ENCODE results near the gene FIGLA. TPM values are rescaled to one million over a fixed set of nuclear protein-coding genes. Genes with fewer than 3 reads are reported as not detected.

Gene FIGLA
- polyA plus RNA-seq, 1 of the 3 experiments (the other 2 are of a cell fraction) = not detected

- TF ChIP-seq POLR2AphosphoS5 (IDR thresholded peaks at IDR 0.05; ENCODE audit: low read depth, low read length) = no peak
- TF ChIP-seq ZBTB33 (IDR thresholded peaks at IDR 0.05; ENCODE audit: borderline replicate concordance, low read depth) = no peak
- TF ChIP-seq JUND (IDR thresholded peaks at IDR 0.05) = no peak
- TF ChIP-seq YY1 (IDR thresholded peaks at IDR 0.05; ENCODE audit: low read depth) = no peak
- TF ChIP-seq RFX5 (IDR thresholded peaks at IDR 0.05; ENCODE audit: low read length) = no peak
- no peak for TF ChIP-seq GABPA (IDR thresholded peaks at IDR 0.05; ENCODE audit: low read depth)
- TF ChIP-seq RCOR1 (IDR thresholded peaks at IDR 0.05; ENCODE audit: low read length) = no peak
- TF ChIP-seq TEAD4 (IDR thresholded peaks at IDR 0.05; ENCODE audit: borderline replicate concordance, insufficient read depth) = no peak
- TF ChIP-seq MAX (IDR thresholded peaks at IDR 0.05; ENCODE audit: low read depth) = no peak
- TF ChIP-seq MXI1 (IDR thresholded peaks at IDR 0.05; ENCODE audit: low read depth, low read length) = no peak
- TF ChIP-seq TCF12 (IDR thresholded peaks at IDR 0.05) = no peak
- TF ChIP-seq SMC3 (IDR thresholded peaks at IDR 0.05; ENCODE audit: low read depth, low read length) = no peak
- no peak for TF ChIP-seq USF2 (IDR thresholded peaks at IDR 0.05; ENCODE audit: borderline replicate concordance, low read depth, low read length)
- no peak for TF ChIP-seq CTCF (IDR thresholded peaks at IDR 0.05)
- no peak overlapping the region for H3K4me3 ChIP-seq (ENCODE audit: low read depth in 2 of 2, low read length in 1 of 2)
- H3K9me2 ChIP-seq = no peaks in the 10 kb centered on the region
- CTCF ChIA-PET = no interaction called here
- no peak for DNase-seq
- POLR2A ChIA-PET = no interaction called here
- no peak overlapping the region for H3K27ac ChIP-seq (ENCODE audit: low read depth in 2 of 2, low read length in 1 of 2)
- H3K27me3 ChIP-seq (ENCODE audit: insufficient read depth) = no peaks in the 10 kb centered on the region; the same call in 1 of the 2 replicates
- H3K79me2 ChIP-seq (ENCODE audit: insufficient read depth) = no peaks in the 10 kb centered on the region
- H2AFZ ChIP-seq (ENCODE audit: low read depth) = no peak overlapping the region
- no peak overlapping the region for H3K4me2 ChIP-seq
- no peaks in the 10 kb centered on the region for H3K9me3 ChIP-seq
- no peaks in the 10 kb centered on the region for H3K36me3 ChIP-seq (replicated peaks in 1 of 2; ENCODE audit: control insufficient read depth in 1 of 2, insufficient read depth in 2 of 2, low read length in 1 of 2)
- H3K4me1 ChIP-seq (ENCODE audit: control insufficient read depth in 1 of 2, insufficient read depth in 2 of 2, low read depth in 1 of 2, low read length in 1 of 2) = peaks cover 0 to 24% of the 10 kb centered on the region in 2 experiments; a peak in 2 of 4 replicates
- WGBS (ENCODE audit: low lambda C conversion rate) = 41% methylated on average over 1 of the region's 1 CpG
- H3K9ac ChIP-seq = no peak overlapping the region
- H3F3A ChIP-seq (replicated peaks; ENCODE audit: insufficient read depth) = no peaks in the 10 kb centered on the region
- no peaks in the 10 kb centered on the region for H4K20me1 ChIP-seq (ENCODE audit: insufficient read depth)
Observed at GRCh38 chr2:70729647-70730046, 60.8 kb downstream of the FIGLA start.

- H3K9me3 ChIP-seq = no peaks in the 10 kb centered on the region
- ChIA-PET CTCF (interaction anchor here (0.9 kb wide), 1 partner anchor 40 kb away, joined by 4 read pairs; the partner anchor contains the start of gene ADD2), POLR2A (no interaction called here)
- WGBS (ENCODE audit: low lambda C conversion rate) = 81% methylated on average over 7 of the region's 7 CpGs
- no peak for DNase-seq
- no peak overlapping the region for H2AFZ ChIP-seq (ENCODE audit: low read depth)
- no peaks in the 10 kb centered on the region for H3K36me3 ChIP-seq (replicated peaks in 1 of 2; ENCODE audit: control insufficient read depth in 1 of 2, insufficient read depth in 2 of 2, low read length in 1 of 2)
- H3K4me2 ChIP-seq = no peak overlapping the region
- H3K4me3 ChIP-seq (ENCODE audit: low read depth in 2 of 2, low read length in 1 of 2) = no peak overlapping the region
- H3K9ac ChIP-seq = no peak overlapping the region
- TF ChIP-seq TCF12 (IDR thresholded peaks at IDR 0.05) (no peak), ZBTB33 (IDR thresholded peaks at IDR 0.05; ENCODE audit: borderline replicate concordance, low read depth) (no peak), SMC3 (IDR thresholded peaks at IDR 0.05; ENCODE audit: low read depth, low read length) (no peak), RXRA (IDR thresholded peaks at IDR 0.05; ENCODE audit: borderline replicate concordance, low read depth) (no peak), MXI1 (IDR thresholded peaks at IDR 0.05; ENCODE audit: low read depth, low read length) (no peak), EZH2phosphoT487 (IDR thresholded peaks at IDR 0.05; ENCODE audit: borderline replicate concordance, low read depth) (no peak), RFX5 (IDR thresholded peaks at IDR 0.05; ENCODE audit: low read length) (no peak), USF2 (IDR thresholded peaks at IDR 0.05; ENCODE audit: borderline replicate concordance, low read depth, low read length) (no peak), JUND (IDR thresholded peaks at IDR 0.05) (no peak), MAX (IDR thresholded peaks at IDR 0.05; ENCODE audit: low read depth) (no peak)
- H3K27ac ChIP-seq (ENCODE audit: low read depth in 2 of 2, low read length in 1 of 2) = no peak overlapping the region
- no peaks in the 10 kb centered on the region for H3K9me2 ChIP-seq
- H3F3A ChIP-seq (replicated peaks; ENCODE audit: insufficient read depth) = no peaks in the 10 kb centered on the region
- no peaks in the 10 kb centered on the region for H3K27me3 ChIP-seq (ENCODE audit: insufficient read depth)
- no peaks in the 10 kb centered on the region for H4K20me1 ChIP-seq (ENCODE audit: insufficient read depth)
- H3K4me1 ChIP-seq (ENCODE audit: control insufficient read depth in 1 of 2, insufficient read depth in 2 of 2, low read depth in 1 of 2, low read length in 1 of 2) = peaks cover 0 to 13% of the 10 kb centered on the region in 2 experiments; a peak in 2 of 4 replicates
- H3K79me2 ChIP-seq (ENCODE audit: insufficient read depth) = no peaks in the 10 kb centered on the region
Observed at GRCh38 chr2:70728128-70728527, 62.3 kb downstream of the FIGLA start.

Data from SK-N-SH (cell line).